NOMO-1 treated with DMSO at 0.1 percent for 48 hours (cell line): ENCODE results near the gene NANS.
"Not testable (repeated sequence)": the region's sequence is repeated elsewhere in the genome, so short reads cannot be mapped to it uniquely, and the experiment has no call there.

Source experiments
- DNase-seq: peaks from one replicate; lab custom pipeline; 2025; ENCODE audit not compliant: unreplicated experiment; lab: John Stamatoyannopoulos, UW

Gene NANS

GRCh38 chr9:98056269-98057137, at the start of gene NANS:
Gene NANS (plus strand): TSS chr9:98056732. CDS start chr9:98056809, 77 bp downstream.
- DNase-seq: peak; percentile 90

GRCh38 chr9:98007251-98007928, 49.1 kb upstream of the NANS start:
- DNase-seq: no peak

GRCh38 chr9:98008764-98009163, 47.8 kb upstream of the NANS start:
- DNase-seq: no peak

GRCh38 chr9:98009437-98009836, 47.1 kb upstream of the NANS start:
- DNase-seq: no peak

GRCh38 chr9:98009936-98010335, 46.6 kb upstream of the NANS start:
- DNase-seq: no peak

GRCh38 chr9:98010445-98010844, 46.1 kb upstream of the NANS start:
- DNase-seq: no peak

- no peak for DNase-seq
These were observed 45.4 kb upstream of the NANS start for GRCh38 chr9:98011122-98011521.

- no peak for DNase-seq
These were observed 40.3 kb upstream of the NANS start for GRCh38 chr9:98016137-98016680.

GRCh38 chr9:98017306-98017705, 39.2 kb upstream of the NANS start:
- DNase-seq: no peak

GRCh38 chr9:98018347-98018746, 38.2 kb upstream of the NANS start:
- DNase-seq: no peak

- DNase-seq: no peak
These were observed 37.4 kb upstream of the NANS start for GRCh38 chr9:98019098-98019497.

GRCh38 chr9:98019869-98020268, 36.7 kb upstream of the NANS start:
- not testable (repeated sequence) for DNase-seq

GRCh38 chr9:98020476-98021145, 35.9 kb upstream of the NANS start:
- DNase-seq: no peak

- DNase-seq: no peak
These were observed 35.1 kb upstream of the NANS start for GRCh38 chr9:98021306-98022040.

- no peak for DNase-seq
These were observed 34.1 kb upstream of the NANS start for GRCh38 chr9:98022447-98022846.

GRCh38 chr9:98024702-98025101, 31.8 kb upstream of the NANS start:
- no peak for DNase-seq

GRCh38 chr9:98031169-98031568, 25.4 kb upstream of the NANS start:
- DNase-seq: no peak

- no peak for DNase-seq
These were observed 24.6 kb upstream of the NANS start for GRCh38 chr9:98031935-98032334.

GRCh38 chr9:98034593-98035546, 21.7 kb upstream of the NANS start:
- peak; percentile 62 for DNase-seq

- DNase-seq: no peak
These were observed 19.2 kb upstream of the NANS start for GRCh38 chr9:98037357-98037756.
